IMR-90 (cell line): Measurements from ENCODE around the gene ACAD10. TPM values are rescaled to one million over a fixed set of nuclear protein-coding genes. Genes with fewer than 3 reads are reported as not detected.

Experiments used
- ATAC-seq: fragments of 200-7000 bp; cut with Tn5 transposase; 2 replicates; pipeline ENCODE4 v1.9.1; 2020; ENCODE audit warnings: low read depth, mild to moderate bottlenecking, moderate library complexity
- BruUV-seq: library from RNA; stranded (reverse); fragments of 400-500 nt; replicated peaks from 2 replicates; lab custom pipeline; 2021; lab: Mats Ljungman, UMichigan
- CTCF ChIA-PET: fragments of 300-600 bp; formaldehyde crosslinking; extraction: SDS; loops from one replicate; lab custom pipeline; 2021; ENCODE audit warnings: antibody characterized with exemption; lab: Yijun Ruan, JAX
- POLR2A ChIA-PET: fragments of 300-600 bp; sonication (Branson Sonifier 250); formaldehyde crosslinking; loops from one replicate; lab custom pipeline; 2022; ENCODE audit warnings: antibody characterized with exemption; ENCODE audit not compliant: unreplicated experiment; lab: Charles Lee
- DNase-seq: peaks from one replicate; pipeline ENCODE4 v3.0.0; 2013
- H2AFZ ChIP-seq: replicated peaks from 2 replicates; pipeline ENCODE3; 2013; ENCODE audit warnings: low read length, mild to moderate bottlenecking; ENCODE audit not compliant: poor library complexity
- H2AK5ac ChIP-seq: 2 replicates; pipeline ENCODE4 v1.6.1; 2013; ENCODE audit warnings: low read depth, low read length, inconsistent platforms
- H2AK9ac ChIP-seq: replicated peaks from 2 replicates; pipeline ENCODE3; 2013; ENCODE audit warnings: mild to moderate bottlenecking, low read depth, low read length, moderate library complexity; ENCODE audit not compliant: poor library complexity
- H2BK120ac ChIP-seq: 2 replicates; pipeline ENCODE4 v1.6.1; 2013; ENCODE audit warnings: low read depth, low read length, inconsistent platforms
- H2BK15ac ChIP-seq: 3 replicates; pipeline ENCODE4 v1.6.1; 2013; ENCODE audit warnings: low read depth, low read length, inconsistent platforms
- H2BK20ac ChIP-seq: 2 replicates; pipeline ENCODE4 v1.6.1; 2013; ENCODE audit warnings: low read depth, mild to moderate bottlenecking, inconsistent platforms, low read length, moderate library complexity
- H2BK5ac ChIP-seq: 2 replicates; pipeline ENCODE4 v1.6.1; 2013; ENCODE audit warnings: mild to moderate bottlenecking, low read depth, low read length, inconsistent platforms; ENCODE audit not compliant: poor library complexity, severe bottlenecking
- H3K14ac ChIP-seq: replicated peaks from 2 replicates; pipeline ENCODE4 v1.6.1; 2013; ENCODE audit warnings: low read depth, low read length, inconsistent platforms
- H3K18ac ChIP-seq: 2 replicates; pipeline ENCODE4 v1.6.1; 2013; ENCODE audit warnings: low read depth, low read length, control low read depth
- H3K23ac ChIP-seq: 2 replicates; pipeline ENCODE4 v1.6.1; 2013; ENCODE audit warnings: low read depth, low read length, inconsistent platforms
- H3K27ac ChIP-seq: 2 replicates; pipeline ENCODE4 v1.5.1; 2013; ENCODE audit warnings: mild to moderate bottlenecking, control low read depth, low read length; ENCODE audit not compliant: insufficient read depth
- H3K27me3 ChIP-seq: 2 replicates; pipeline ENCODE4 v1.6.1; 2013; ENCODE audit warnings: low read length; ENCODE audit not compliant: control insufficient read depth, insufficient read depth
- H3K36me3 ChIP-seq: 2 replicates; pipeline ENCODE4 v1.6.1; 2013; ENCODE audit warnings: low read length, mixed read lengths; ENCODE audit not compliant: control insufficient read depth, insufficient read depth
- H3K4ac ChIP-seq: 2 replicates; pipeline ENCODE4 v1.6.1; 2013; ENCODE audit warnings: low read depth, low read length, inconsistent platforms
- H3K4me1 ChIP-seq: 2 replicates; pipeline ENCODE4 v1.6.1; 2013; ENCODE audit warnings: low read length, mixed read lengths; ENCODE audit not compliant: control insufficient read depth, insufficient read depth
- H3K4me2 ChIP-seq: 2 replicates; pipeline ENCODE4 v1.6.1; 2013; ENCODE audit warnings: low read depth, mild to moderate bottlenecking, control low read depth, low read length, moderate library complexity
- H3K4me3 ChIP-seq: 2 replicates; pipeline ENCODE4 v1.5.1; 2013; ENCODE audit warnings: low read depth, mild to moderate bottlenecking, control low read depth, low read length, moderate library complexity; ENCODE audit not compliant: insufficient read depth
- H3K56ac ChIP-seq: 2 replicates; pipeline ENCODE4 v1.6.1; 2013; ENCODE audit warnings: low read length, inconsistent platforms; ENCODE audit not compliant: insufficient read depth; ENCODE audit errors: extremely low read depth
- H3K79me1 ChIP-seq, 2 experiments: 2 replicates each; pipeline ENCODE4 v1.6.1; 2013; ENCODE audit warnings: low read length in 2 of 2, inconsistent platforms in 1 of 2, low read depth in 1 of 2
- H3K9ac ChIP-seq: 2 replicates; pipeline ENCODE4 v1.6.1; 2013; ENCODE audit warnings: low read depth, low read length, control low read depth
- H3K9me1 ChIP-seq: 2 replicates; pipeline ENCODE4 v1.6.1; 2013; ENCODE audit warnings: low read length, inconsistent platforms; ENCODE audit not compliant: insufficient read depth
- H3K9me3 ChIP-seq: 2 replicates; pipeline ENCODE4 v1.6.1; 2013; ENCODE audit warnings: low read length; ENCODE audit not compliant: control insufficient read depth, insufficient read depth
- H4K20me1 ChIP-seq: 2 replicates; pipeline ENCODE4 v1.6.1; 2013; ENCODE audit warnings: low read length, inconsistent platforms; ENCODE audit not compliant: insufficient read depth
- H4K5ac ChIP-seq: 2 replicates; pipeline ENCODE4 v1.6.1; 2013; ENCODE audit warnings: mild to moderate bottlenecking, low read depth, low read length, control low read depth
- H4K8ac ChIP-seq, 2 experiments: 2 replicates each; pipeline ENCODE4 v1.6.1; 2013; ENCODE audit warnings: low read depth in 2 of 2, low read length in 2 of 2, control low read depth in 1 of 2, inconsistent platforms in 1 of 2
- H4K91ac ChIP-seq: 2 replicates; pipeline ENCODE4 v1.6.1; 2013; ENCODE audit warnings: low read depth, low read length, inconsistent platforms; ENCODE audit not compliant: insufficient read depth
- BHLHE40 ChIP-seq: fragments of 150-350 bp; IDR thresholded peaks from 2 replicates; pipeline ENCODE4 v1.6.1; 2016; ENCODE audit warnings: mild to moderate bottlenecking, low read depth, low read length
- CEBPB ChIP-seq: IDR thresholded peaks from 2 replicates; pipeline ENCODE4 v1.6.1; 2012; ENCODE audit warnings: low read depth, low read length, improper control_type of control experiment
- CHD1 ChIP-seq: IDR thresholded peaks from 2 replicates; pipeline ENCODE4 v1.6.1; 2012; ENCODE audit warnings: low read depth, low read length, improper control_type of control experiment
- CTCF ChIP-seq: conservative IDR thresholded peaks from 2 replicates; pipeline ENCODE4 v1.5.1; 2012; ENCODE audit warnings: mild to moderate bottlenecking, low read depth, low read length, improper control_type of control experiment
- ELK1 ChIP-seq: fragments of 150-350 bp; IDR thresholded peaks from 2 replicates; pipeline ENCODE4 v1.6.1; 2016; ENCODE audit warnings: low read depth, mild to moderate bottlenecking, low read length, moderate library complexity, borderline replicate concordance
- FOS ChIP-seq: fragments of 150-350 bp; IDR thresholded peaks from 2 replicates; pipeline ENCODE4 v1.6.1; 2016; ENCODE audit warnings: low read depth, low read length
- MAZ ChIP-seq: IDR thresholded peaks from 2 replicates; pipeline ENCODE4 v1.6.1; 2012; ENCODE audit warnings: low read depth, mild to moderate bottlenecking, low read length, improper control_type of control experiment, moderate library complexity, borderline replicate concordance
- MXI1 ChIP-seq: IDR thresholded peaks from 2 replicates; pipeline ENCODE4 v1.6.1; 2012; ENCODE audit warnings: low read depth, mild to moderate bottlenecking, low read length, moderate library complexity, borderline replicate concordance
- NFE2L2 ChIP-seq: fragments of 150-350 bp; IDR thresholded peaks from 2 replicates; pipeline ENCODE4 v1.6.1; 2016; ENCODE audit warnings: low read depth, mild to moderate bottlenecking, low read length
- POLR2A ChIP-seq: IDR thresholded peaks from 2 replicates; pipeline ENCODE4 v1.6.1; 2012; ENCODE audit warnings: mild to moderate bottlenecking, low read depth, low read length
- RAD21 ChIP-seq: IDR thresholded peaks from 2 replicates; pipeline ENCODE4 v1.6.1; 2012; ENCODE audit warnings: low read length, improper control_type of control experiment
- RCOR1 ChIP-seq: IDR thresholded peaks from 2 replicates; pipeline ENCODE4 v1.6.1; 2012; ENCODE audit warnings: mild to moderate bottlenecking, low read length, improper control_type of control experiment; ENCODE audit not compliant: insufficient replicate concordance
- RFX5 ChIP-seq: IDR thresholded peaks from 2 replicates; pipeline ENCODE4 v1.8.0; 2012; ENCODE audit warnings: low read depth, mild to moderate bottlenecking, low read length, moderate library complexity
- USF2 ChIP-seq: fragments of 150-350 bp; IDR thresholded peaks from 2 replicates; pipeline ENCODE4 v1.6.1; 2017; ENCODE audit warnings: mild to moderate bottlenecking, antibody characterized with exemption, low read length, low read depth
- WGBS, 2 experiments: methylation state at CpG; one replicate each; pipeline versions ENCODE4 v1.1.5 to v1.1.7; 2013; ENCODE audit warnings: missing lambda C conversion rate in 2 of 2; ENCODE audit not compliant: insufficient read length in 1 of 2; ENCODE audit errors: extremely low coverage in 2 of 2; 5-methylcytosine and 5-hydroxymethylcytosine counted together
- dilution Hi-C: fragments of 300-500 bp; cut with HindIII; formaldehyde crosslinking; loops from one replicate; pipeline ENCODE4 v1.14.3; 2018; ENCODE audit warnings: low sequenced_read_pairs; ENCODE audit not compliant: unreplicated experiment
- in situ Hi-C: fragments of 300-500 bp; cut with MboI; formaldehyde crosslinking; loops from 3 replicates; pipeline ENCODE4 v1.14.3; 2019; ENCODE audit warnings: low sequenced_read_pairs, inconsistent platforms, mixed read lengths
- intact Hi-C: fragments of 100-400 bp; cut with micrococcal nuclease; formaldehyde crosslinking; loops from 2 replicates; pipeline ENCODE4 v1.10.0; 2022
- polyA plus RNA-seq, 3 experiments: library from polyadenylated mRNA; depleted of rRNA; stranded (reverse); fragments of >200 nt; gene quantifications; 2 replicates each; pipeline ENCODE4 v1.2.3, GENCODE V29; 2012; ENCODE audit warnings: low replicate concordance in 1 of 3
- total RNA-seq: library from RNA; depleted of rRNA; stranded (reverse); fragments of >200 nt; gene quantifications from 2 replicates; pipeline ENCODE4 v1.2.3, GENCODE V29; 2012

ACAD10 gene
- total and polyA plus RNA-seq, 2 of the 4 experiments (the other 2 are of a cell fraction): 12.4 to 21.0 TPM

GRCh38 chr12:111792856-111793235 lies 107.0 kb downstream of the ACAD10 start:
- no peak overlapping the region for H2BK5ac ChIP-seq
- H4K5ac ChIP-seq: no peak overlapping the region
- H2BK120ac ChIP-seq: no peak overlapping the region
- peaks cover 59% of the 10 kb centered on the region for H3K36me3 ChIP-seq
- no TSS peak for BruUV-seq
- ATAC-seq: no peak
- peaks cover 2% of the 10 kb centered on the region for H3K9me1 ChIP-seq
- H3K23ac ChIP-seq: no peak overlapping the region
- DNase-seq: no peak
- H4K91ac ChIP-seq: no peak overlapping the region
- no peak overlapping the region for H2AK5ac ChIP-seq
- dilution Hi-C loops: no loop called here
- intact Hi-C loops: no loop called here
- H3K18ac ChIP-seq: no peak overlapping the region
- WGBS, 2 experiments: no CpG with 5 or more reads among the region's 3 CpGs
- H2AK9ac ChIP-seq: no peak overlapping the region
- no peaks in the 10 kb centered on the region; a peak in 1 of 4 replicates for H3K79me1 ChIP-seq
- no peak for TF ChIP-seq RCOR1
- TF ChIP-seq CHD1: no peak
- no peak for TF ChIP-seq CTCF
- TF ChIP-seq NFE2L2: no peak
- no peak for TF ChIP-seq MXI1
- no peak for TF ChIP-seq FOS
- TF ChIP-seq BHLHE40: no peak
- TF ChIP-seq POLR2A: no peak
- TF ChIP-seq USF2: no peak
- no peak for TF ChIP-seq CEBPB
- no peak for TF ChIP-seq RFX5
- TF ChIP-seq MAZ: no peak
- TF ChIP-seq ELK1: no peak
- no peak for TF ChIP-seq RAD21
- H2BK20ac ChIP-seq: no peak overlapping the region
- no peak overlapping the region for H2BK15ac ChIP-seq
- H3K9ac ChIP-seq: no peak overlapping the region
- ChIA-PET POLR2A (no interaction called here), CTCF (no interaction called here)
- no peaks in the 10 kb centered on the region for H3K27me3 ChIP-seq
- no peak overlapping the region for H3K4me2 ChIP-seq
- in situ Hi-C loops: no loop called here
- no peaks in the 10 kb centered on the region for H3K9me3 ChIP-seq
- no peak overlapping the region for H4K8ac ChIP-seq
- H3K4me1 ChIP-seq: peaks cover 1% of the 10 kb centered on the region; the same call in 1 of the 2 replicates
- H2AFZ ChIP-seq: no peak overlapping the region
- no peak overlapping the region for H3K14ac ChIP-seq
- no peaks in the 10 kb centered on the region for H4K20me1 ChIP-seq
- H3K27ac ChIP-seq: no peak overlapping the region
- H3K4ac ChIP-seq: no peak overlapping the region
- no peak overlapping the region for H3K4me3 ChIP-seq
- no peak overlapping the region for H3K56ac ChIP-seq
